ENCODE results near the gene RFX1.

RFX1 gene

GRCh38 chr19:13960863-13961784, 45.0 kb downstream of the RFX1 start:
- DNase-seq: no peak

GRCh38 chr19:13959962-13960862, 45.9 kb downstream of the RFX1 start:
- DNase-seq: no peak

- no peak for DNase-seq
Measured at GRCh38 chr19:13959141-13959961, 46.8 kb downstream of the RFX1 start.

GRCh38 chr19:13958043-13958442, 48.1 kb downstream of the RFX1 start:
- DNase-seq: no peak

DNA sequence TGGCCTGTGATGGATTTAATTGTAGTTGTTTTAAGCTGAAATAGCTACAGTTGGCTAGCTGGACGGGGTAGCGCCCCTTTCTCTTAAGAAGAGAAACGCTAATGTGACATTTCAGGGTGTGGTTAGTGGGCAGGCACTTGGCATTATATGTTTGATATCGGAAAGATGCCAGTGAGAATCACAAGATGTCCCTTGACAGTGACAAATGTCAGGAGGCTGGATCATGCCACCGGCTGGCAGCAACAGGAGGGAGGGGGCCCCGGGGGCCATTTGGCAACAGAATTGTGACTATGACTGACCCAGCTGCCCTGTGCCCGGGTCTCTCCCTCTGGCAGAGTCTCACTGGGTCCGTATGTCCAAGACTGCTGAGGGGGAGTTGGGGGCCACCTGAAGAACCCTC, 49.1 kb downstream of the RFX1 start:
- no peak for DNase-seq

DNA sequence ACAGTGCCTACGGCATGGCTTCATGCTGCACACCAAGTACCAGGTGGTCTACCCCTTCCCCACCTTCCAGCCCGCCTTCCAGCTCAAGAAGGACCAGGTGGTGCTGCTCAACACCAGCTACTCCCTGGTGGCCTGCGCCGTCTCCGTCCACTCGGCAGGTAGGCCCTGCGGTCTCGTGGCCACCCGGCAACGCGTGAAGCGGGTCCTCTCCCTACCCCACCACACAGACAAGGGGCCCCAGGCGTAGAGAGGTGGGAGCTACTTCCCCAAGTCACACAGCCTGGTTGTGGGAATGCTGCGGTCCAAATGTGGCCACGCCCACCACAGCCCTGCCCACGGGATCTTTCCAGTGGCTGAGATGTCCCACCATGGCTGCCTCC, 49.8 kb downstream of the RFX1 start:
- no peak for DNase-seq

GRCh38 chr19:13955662-13956364, 50.3 kb downstream of the RFX1 start:
- no peak for DNase-seq

DNA sequence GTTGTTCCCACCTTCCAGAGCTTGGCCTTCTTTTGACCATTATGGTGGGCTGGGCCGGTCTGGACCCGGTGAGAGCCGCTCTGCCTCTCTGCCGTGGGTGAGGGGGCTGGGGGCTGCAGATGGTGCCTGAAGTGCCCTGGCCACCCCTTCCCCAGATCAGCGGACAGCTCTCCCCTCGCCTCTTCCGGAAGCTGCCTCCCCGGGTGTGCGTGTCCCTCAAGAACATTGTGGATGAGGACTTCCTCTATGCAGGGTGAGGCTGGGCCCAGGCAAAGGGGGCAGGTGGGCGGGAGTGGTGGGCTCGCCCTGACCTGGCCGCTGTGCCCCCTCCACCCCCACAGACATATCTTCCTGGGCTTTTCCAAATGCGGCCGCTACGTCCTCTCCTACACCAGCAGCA, 51.9 kb downstream of the RFX1 start:
- DNase-seq: no peak

DNA sequence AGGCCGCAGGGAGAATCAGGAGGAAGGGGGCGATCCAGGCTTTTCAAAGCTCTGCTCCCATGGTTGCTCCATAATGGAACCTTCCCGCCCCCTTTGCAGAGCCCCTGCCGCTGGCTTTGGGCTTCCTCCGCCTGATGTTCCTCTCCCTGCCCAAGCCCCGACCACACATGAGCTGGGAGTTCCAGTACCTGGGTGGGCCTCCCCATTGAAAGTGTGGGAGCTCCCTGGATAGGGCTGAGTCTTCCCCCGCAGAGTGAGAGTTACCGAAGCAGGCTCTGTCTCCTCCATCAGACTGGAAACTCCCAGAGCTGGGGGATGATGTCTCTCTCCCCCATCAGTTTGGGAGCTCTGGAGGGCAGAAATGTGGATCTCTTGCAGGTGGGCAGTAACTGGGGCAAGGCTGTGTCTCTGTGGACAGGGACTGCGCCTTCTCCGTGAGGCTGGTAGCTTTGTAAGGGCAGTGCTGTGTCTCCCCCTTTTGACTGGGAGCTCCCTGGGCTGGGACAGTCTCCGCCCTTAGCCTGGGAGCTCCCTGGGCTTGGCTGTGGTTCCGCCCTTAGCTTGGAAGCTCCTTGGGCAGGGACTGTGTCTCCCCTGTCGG, 53.1 kb downstream of the RFX1 start:
- DNase-seq: no peak

DNA sequence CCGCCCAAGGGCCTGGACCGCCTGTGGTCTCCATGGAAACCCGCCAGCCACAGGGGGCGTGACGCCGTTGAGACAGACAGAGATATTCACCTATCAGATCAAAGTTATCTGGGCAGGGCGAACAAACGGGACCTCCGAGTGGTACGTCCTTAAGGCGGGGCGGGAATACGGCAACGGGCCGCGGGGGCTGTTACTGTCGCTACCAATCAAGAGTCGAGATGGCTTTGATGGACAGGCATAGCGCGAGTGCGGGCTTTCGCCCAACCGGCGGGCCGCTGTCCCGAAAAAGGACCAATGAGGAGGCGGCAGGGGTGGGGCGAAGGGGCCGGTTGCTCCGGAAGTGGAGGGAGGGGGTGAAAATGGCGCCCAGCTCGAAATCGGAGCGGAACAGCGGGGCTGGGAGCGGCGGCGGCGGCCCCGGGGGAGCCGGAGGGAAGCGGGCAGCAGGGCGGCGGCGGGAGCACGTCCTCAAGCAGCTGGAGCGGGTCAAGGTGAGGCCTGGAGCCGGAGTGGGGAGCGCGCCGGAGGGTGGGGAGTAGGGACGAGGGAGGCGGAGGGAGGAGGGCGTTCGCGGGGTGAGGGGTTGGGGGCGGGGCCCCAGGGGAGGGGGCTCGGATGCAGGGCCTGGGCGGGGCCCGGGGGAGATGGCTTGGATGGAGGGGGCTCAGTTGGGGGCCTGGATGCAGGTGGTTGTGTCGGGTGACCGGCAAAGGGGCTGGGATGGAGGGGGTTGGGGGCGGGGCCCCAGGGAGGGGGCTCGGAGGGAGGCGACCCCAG, 53.8 kb downstream of the RFX1 start, which contains the start of gene DCAF15:
Gene DCAF15, plus strand, starts transcription at position 356 of the 777 bp plus-strand sequence. Its CDS starts 4 bp downstream, at position 360.
- peak; percentile 99 for DNase-seq

GRCh38 chr19:13951799-13952153, 54.3 kb downstream of the RFX1 start:
- DNase-seq: no peak

DNA sequence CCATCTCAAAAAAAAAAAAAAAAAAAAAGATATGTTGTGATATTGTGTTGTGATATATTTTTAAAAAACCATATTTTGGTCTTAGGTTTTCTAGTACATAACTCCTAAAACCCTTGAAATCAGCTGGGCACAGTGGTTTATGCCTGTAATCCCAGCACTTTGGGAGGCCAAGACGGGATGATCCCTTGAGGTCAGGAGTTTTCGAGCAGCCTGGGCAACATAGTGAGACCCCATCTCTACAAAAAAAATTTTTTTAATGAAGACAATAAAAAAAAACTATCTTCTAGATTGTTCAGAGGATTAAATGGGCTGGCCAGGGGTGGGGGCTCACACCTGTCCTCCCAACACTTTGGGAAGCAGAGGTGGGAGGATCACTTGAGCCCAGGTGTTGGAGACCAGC, 55.1 kb downstream of the RFX1 start:
- no peak for DNase-seq

- no peak for DNase-seq
Measured at GRCh38 chr19:13946414-13946813, 59.7 kb downstream of the RFX1 start.

- DNase-seq: no peak
Measured at GRCh38 chr19:13942023-13942684, 64.0 kb downstream of the RFX1 start.

DNA sequence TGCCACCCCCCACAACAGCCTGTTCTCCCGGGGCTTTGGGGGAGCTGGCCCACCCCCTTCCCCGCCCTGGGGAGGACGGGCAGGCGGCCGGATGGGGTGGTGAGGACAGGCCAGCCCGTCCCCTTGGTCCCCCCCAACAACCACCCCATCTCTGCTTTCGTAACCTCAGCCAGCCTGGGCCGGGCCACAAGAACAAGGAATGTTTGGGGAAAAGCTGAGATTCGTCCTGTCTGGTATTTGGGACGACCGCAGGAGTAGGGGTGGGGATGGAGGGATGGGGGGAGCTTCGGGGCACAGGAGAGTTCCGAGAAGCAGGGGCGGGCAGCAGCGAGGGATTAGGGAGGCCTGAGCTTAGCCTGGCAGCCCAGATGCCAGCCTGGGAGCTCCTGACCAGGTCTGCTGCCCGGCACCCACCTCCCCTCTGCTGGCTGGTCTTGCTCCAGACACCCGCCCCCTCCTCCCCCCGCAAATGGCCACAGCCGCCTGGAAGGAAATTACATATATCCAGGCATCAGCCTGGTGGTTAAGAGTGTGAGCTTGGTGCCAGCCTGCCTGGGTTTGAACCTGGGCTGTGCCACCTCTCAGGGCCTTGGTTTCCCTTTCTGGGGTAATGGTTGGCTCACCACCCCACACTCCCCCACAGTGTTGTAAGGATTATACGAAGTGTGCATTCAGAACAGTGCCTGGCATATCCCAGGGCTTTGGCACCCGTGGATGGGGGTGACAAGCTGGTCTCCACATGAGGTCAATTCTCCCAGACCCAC, 67.6 kb downstream of the RFX1 start, which contains the start of gene PODNL1:
Gene PODNL1, minus strand, starts transcription at position 117 of the 764 bp plus-strand sequence. CDS start 236 bp downstream, outside the sequence.
- DNase-seq: no peak

GRCh38 chr19:13937479-13938300, 68.4 kb downstream of the RFX1 start:
- no peak for DNase-seq

GRCh38 chr19:13935765-13936510, 70.2 kb downstream of the RFX1 start:
- DNase-seq: no peak

GRCh38 chr19:13934785-13935109, 71.4 kb downstream of the RFX1 start:
- DNase-seq: no peak
